IMR-90 (cell line): ENCODE results near the gene RAET1E.

Experiments
- CTCF ChIP-seq: conservative IDR thresholded peaks from 2 replicates; pipeline ENCODE4 v1.5.1; 2012; ENCODE audit warnings: mild to moderate bottlenecking, low read depth, low read length, improper control_type of control experiment
- FOS ChIP-seq: fragments of 150-350 bp; IDR thresholded peaks from 2 replicates; pipeline ENCODE4 v1.6.1; 2016; ENCODE audit warnings: low read depth, low read length
- MAFK ChIP-seq: IDR thresholded peaks from 2 replicates; pipeline ENCODE4 v1.6.1; 2012; ENCODE audit warnings: low read depth, low read length, improper control_type of control experiment
- POLR2A ChIP-seq: IDR thresholded peaks from 2 replicates; pipeline ENCODE4 v1.6.1; 2012; ENCODE audit warnings: mild to moderate bottlenecking, low read depth, low read length
- RAD21 ChIP-seq: IDR thresholded peaks from 2 replicates; pipeline ENCODE4 v1.6.1; 2012; ENCODE audit warnings: low read length, improper control_type of control experiment
- RCOR1 ChIP-seq: IDR thresholded peaks from 2 replicates; pipeline ENCODE4 v1.6.1; 2012; ENCODE audit warnings: mild to moderate bottlenecking, low read length, improper control_type of control experiment; ENCODE audit not compliant: insufficient replicate concordance
- TF ChIP-seq, protein P1 (sequence below): fragments of 150-350 bp; IDR thresholded peaks from 2 replicates; pipeline ENCODE4 v1.6.1; 2017; ENCODE audit warnings: mild to moderate bottlenecking, antibody characterized with exemption, low read length, low read depth

- TF ChIP-seq MAFK (no peak), CTCF (0 out of 2 replicates have a peak, but pooled peaks have one; percentile 11), POLR2A (no peak), FOS (no peak), RAD21 (no peak), RCOR1 (no peak)
- TF ChIP-seq, protein P1, sequence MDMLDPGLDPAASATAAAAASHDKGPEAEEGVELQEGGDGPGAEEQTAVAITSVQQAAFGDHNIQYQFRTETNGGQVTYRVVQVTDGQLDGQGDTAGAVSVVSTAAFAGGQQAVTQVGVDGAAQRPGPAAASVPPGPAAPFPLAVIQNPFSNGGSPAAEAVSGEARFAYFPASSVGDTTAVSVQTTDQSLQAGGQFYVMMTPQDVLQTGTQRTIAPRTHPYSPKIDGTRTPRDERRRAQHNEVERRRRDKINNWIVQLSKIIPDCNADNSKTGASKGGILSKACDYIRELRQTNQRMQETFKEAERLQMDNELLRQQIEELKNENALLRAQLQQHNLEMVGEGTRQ, result no peak
Observed at GRCh38 chr6:149897855-149898744, at the start of gene RAET1E.
